D341Med (cell line): ENCODE results near the gene TRIM74.
"Not testable (repeated sequence)": the region's sequence is repeated elsewhere in the genome, so short reads cannot be mapped to it uniquely, and the experiment has no call there.

Source experiments
- DNase-seq: peaks from one replicate; pipeline ENCODE4 v3.0.0; 2012; ENCODE audit warnings: low spot score

Gene TRIM74

DNA sequence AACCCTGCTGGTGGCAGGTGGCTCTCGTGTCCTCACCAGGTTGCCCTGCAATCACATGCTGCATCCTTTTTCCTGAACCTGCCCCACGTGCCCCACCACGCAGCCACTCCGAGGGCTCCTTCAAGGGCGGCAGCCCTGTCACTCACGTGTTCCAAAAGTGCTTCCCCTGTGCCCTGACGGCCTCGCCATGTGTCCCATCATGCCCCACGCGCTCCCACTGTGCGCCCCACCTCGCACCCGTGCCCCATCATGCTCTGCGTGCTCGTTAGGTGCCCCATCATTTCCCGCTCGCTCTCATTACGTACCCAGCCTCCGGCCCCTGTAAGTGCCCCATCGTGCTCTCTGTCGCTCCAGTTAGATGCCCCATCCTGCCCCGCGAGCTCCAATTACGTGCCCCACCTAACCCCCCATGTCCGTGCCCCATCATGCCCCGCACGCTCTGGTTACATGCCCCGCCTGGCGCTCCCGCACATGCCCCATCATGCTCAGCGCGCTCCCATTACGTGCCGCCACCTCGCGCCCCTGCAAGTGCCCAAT is at the start of gene TRIM74:
Gene TRIM74 (minus strand): TSS at position 487 of the 537 bp plus-strand sequence. CDS start 3,309 bp downstream, outside the sequence.
- not testable (repeated sequence) for DNase-seq

DNA sequence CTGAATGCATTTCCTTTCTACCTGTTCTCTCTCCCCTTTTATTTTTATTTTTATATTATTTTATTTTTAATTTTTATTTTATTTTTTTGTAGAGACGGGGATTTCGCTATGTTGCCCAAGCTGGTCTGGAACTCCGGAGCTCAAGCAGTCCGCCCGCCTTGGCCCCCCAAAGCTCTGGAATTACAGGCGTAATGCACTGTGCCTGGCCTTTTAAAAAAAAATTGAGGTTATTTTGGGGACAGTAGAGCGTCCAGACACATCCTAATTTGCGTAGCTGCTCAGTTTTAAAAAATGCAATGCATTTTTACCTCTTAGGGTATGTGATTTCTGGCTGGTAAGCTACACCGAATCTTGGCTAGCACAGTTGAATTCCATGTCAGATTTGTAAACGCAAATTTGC is 37.2 kb upstream of the TRIM74 start:
- DNase-seq: not testable (repeated sequence)

DNA sequence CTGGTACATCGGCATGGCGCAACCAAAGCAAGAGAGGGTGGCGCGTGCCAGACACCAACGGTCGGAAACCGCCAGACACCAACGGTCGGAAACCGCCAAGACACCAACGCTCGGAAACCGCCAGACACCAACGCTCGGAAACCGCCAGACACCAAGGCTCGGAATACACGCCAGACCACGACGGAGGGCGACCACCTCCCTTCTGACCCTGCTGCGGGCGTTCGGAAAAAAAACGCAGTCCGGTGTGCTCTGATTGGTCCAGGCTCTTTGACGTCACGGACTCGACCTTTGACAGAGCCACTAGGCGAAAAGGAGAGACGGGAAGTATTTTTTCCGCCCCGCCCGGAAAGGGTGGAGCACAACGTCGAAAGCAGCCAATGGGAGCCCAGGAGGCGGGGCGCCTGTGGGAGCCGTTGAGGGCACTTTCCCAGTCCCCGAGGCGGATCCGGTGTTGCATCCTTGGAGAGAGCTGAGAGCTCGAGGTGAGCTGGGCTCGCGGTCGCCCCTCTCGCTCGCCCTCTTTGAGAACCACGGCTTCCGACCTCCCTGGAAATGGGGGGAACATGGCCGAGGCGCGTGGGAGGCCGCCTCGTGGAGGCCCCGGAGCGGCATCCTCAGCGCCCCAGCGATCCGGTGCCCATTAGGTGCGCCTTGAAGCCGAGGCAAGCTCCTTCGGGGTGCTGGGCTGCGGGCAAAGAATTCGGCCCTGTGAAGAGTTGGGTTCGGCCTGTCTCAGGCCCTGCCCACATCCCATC is 36.6 kb upstream of the TRIM74 start:
- not testable (repeated sequence) for DNase-seq

GRCh38 chr7:73005356-73005692 is 36.1 kb upstream of the TRIM74 start:
- not testable (repeated sequence) for DNase-seq

DNA sequence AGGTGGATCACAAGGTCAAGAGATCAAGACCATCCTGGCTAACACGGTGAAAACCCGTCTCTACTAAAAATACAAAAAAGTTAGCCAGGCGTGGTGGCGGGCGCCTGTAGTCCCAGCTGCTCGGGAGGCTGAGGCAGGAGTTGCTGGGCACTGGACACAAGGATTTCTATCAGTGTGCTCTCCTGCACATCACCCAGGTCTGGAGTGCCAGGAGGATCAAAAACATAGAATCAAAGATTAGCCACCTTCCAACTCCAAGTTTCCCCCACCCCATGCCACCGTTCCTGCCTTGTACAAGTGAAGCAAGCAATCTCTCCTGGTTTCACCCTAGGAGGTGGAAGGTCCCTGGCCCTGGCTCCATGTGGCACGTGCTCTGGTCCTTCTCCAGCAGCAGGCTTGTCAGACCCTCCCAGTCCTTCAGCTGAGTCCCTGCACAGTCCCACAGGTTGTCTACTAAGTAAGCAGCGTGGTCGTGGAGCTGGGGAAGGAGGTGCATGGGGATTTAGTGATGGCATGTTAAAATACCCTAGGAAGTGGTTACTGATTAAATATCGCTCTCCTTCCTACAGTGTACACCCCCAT is 28.7 kb upstream of the TRIM74 start:
- not testable (repeated sequence) for DNase-seq

DNA sequence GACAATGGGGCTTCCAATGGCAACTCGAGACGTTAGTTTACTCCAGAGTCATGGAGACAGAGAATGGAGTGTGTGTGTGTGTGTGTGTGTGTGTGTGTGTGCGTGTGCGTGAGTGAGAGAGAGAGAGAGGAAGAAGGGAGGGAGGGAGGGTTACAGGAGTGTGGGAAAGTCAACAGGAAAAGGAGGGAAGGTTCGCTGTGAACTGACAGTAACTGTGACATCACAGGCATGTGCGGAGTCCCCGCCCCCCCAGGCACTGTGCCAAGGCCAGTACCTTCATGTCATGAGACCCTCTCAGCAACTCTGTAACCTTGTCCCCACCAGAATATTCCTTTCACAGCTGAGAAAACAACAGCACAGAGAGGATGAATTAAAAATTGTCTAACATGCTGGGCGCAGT is 28.2 kb upstream of the TRIM74 start:
- DNase-seq: not testable (repeated sequence)

DNA sequence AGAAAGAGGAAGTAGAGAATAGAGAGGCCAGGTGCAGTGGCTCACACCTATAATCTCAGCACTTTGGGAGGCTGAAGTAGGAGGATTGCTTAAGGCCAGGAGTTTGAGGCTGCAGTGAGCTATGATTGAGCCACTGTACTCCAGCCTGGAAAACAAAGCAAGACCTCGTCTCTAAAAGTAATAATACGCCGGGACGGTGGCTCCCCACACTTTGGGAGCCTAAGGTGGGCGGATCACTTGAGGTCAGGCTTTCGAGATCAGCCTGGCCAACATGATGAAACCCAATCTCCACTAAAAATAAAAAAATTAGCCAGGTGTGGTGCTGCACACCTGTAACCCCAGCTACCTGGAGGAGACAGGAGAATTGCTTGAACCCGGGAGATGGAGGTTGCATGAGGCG is 26.2 kb upstream of the TRIM74 start:
- DNase-seq: not testable (repeated sequence)

GRCh38 chr7:72990146-72990913 is 21.1 kb upstream of the TRIM74 start:
- DNase-seq: not testable (repeated sequence)

DNA sequence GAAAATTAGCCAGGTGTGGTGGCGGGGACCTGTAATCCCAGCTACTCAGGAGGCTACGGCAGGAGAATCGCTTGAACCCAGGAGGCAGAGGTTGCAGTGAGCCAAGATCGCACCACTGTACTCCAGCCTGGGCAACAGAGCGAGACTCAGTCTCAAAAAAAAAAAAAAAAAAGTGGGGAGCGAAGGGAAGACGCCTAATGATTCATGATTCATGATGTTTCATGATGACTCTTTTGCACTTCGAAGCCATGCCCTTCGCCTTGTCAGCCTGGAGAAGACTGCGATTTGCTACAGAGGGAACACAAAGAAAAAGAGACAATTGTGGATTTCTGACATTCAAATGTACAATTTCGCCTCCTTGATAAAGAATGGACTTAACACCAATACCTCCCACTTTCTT is 12.8 kb upstream of the TRIM74 start:
- DNase-seq: not testable (repeated sequence)

DNA sequence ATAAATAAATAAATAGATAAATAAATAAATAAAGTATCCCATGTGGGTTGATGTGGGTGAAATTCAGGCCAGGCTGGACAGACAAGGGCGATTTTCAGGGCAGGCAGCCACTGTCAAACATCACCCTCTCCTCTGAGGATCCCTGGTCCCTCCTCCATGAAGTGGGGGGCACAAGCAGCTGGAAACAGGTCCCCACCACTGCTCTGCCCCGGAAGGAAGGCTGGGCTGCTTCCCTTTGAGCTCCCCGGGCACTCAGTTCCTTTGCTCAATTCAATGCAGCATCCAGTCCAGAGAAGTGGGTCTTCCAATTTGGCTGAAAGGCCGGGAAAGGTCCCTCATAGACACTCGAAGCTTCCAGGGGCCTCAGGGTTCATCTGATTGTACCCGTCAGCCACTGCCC is 11.1 kb upstream of the TRIM74 start:
- DNase-seq: not testable (repeated sequence)

DNA sequence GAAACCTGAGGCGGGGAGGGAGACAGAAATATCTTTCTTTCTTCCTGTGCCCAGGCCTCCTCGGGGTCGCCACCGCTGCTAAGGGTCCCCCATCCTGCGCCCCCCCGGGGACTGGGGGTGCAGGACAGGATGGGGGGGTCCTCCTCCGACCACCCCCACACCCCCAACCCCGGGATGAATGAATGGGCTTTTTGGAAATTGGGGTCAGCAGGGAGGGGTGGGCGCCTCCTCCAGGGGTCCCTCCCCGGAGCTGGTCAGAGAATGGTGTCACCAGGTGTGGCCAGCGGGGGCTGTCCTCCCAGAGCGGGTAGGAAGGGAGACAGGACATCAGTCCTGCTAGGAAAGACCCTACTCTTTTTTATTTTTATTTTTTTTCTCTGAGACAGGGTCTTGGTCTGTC is 7.2 kb upstream of the TRIM74 start:
- DNase-seq: not testable (repeated sequence)

GRCh38 chr7:72975656-72976286 is 6.5 kb upstream of the TRIM74 start:
- not testable (repeated sequence) for DNase-seq

DNA sequence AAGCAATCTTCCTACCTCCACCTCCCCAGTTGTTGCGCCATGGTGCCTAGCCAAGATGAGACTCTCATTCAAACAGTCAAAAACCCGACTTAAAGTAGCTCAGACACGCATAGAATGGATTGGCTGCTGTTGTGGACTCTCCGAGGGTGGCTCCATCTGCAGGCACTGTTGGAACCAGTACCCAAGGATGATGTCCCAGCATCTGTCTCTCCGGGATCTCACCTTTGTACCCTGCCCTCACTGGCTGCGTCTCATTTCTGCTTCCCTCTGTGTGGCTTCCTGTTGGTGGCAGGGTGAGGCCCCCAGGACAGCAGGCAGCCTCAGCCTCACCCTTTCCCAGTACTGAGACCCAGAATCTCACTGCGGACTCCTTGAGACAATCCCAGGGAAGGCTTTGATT is 5.5 kb upstream of the TRIM74 start:
- not testable (repeated sequence) for DNase-seq

DNA sequence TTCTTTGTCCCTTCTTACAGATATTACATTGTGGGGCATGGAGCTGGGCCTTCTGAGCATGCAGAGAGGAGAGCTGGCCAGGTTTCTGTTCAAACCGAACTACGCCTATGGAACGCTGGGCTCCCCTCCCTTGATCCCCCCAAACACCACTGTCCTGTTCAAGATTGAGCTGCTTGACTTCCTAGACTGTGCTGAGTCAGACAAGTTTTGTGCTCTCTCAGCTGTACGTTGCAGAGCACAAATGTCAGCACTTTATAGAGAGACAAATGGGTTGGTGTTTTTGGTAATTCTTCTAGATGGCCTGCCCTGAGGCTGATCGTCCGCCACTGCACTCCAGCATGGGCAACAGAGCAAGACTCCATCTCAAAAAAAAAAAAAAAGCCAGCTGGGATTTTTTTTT is 2.2 kb upstream of the TRIM74 start:
- DNase-seq: not testable (repeated sequence)

GRCh38 chr7:72969688-72970087 is 422 bp upstream of the TRIM74 start:
- DNase-seq: not testable (repeated sequence)

DNA sequence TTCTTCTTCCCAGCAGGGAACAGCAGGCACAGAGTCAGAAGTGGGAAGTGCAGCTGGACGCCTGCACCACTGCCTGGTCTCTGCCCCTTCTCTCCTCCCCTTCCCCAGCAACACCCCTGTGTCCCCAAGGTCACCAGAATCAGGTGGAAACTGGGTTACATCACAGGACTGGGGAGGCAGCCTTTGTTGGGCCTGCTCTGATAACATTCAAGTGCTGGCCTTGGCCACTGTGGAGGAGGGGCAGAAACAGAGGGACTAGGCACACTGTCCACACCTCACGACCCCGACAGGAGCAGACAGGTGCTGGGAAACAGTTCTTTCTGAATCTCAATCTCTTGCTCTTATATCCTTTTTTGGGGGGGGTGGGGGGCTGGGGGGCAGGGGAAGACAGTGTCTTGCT is 2.4 kb downstream of the TRIM74 start:
- not testable (repeated sequence) for DNase-seq

- not testable (repeated sequence) for DNase-seq
Observed at GRCh38 chr7:72965186-72965975, 3.9 kb downstream of the TRIM74 start.

DNA sequence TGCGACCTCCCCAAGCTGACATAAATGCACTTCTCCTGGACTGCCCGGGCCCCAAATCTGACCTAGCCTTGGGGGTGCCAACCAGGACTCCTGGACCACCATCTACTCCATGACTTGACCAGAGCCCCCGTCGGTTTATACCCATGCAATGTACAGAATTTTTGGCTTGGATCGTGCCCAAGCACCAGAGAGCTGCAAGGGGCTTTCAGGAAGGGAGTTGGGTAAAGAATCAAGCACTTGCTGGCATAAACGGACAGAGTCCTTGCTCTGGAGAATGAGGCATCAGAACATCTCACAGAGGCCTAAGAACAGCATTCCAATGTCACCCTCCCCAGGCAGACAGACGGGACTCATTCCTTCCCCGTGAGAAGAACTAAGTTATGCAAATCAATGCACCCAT is 6.2 kb downstream of the TRIM74 start:
- DNase-seq: not testable (repeated sequence)

DNA sequence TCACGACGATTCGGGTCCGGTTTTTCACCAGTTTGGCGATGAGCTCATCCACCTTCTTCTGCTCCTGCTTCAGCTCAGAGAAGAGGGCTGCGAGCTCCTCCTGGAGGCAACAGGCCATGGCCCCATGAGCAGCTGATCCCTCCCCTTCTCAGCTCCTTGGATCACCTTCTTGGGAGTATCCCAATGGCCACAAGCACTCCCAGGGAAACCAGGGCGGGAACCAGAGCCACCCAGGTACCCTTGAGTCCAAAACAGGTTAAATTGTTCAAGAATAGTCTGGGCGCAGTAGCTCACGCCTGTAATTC is 8.0 kb downstream of the TRIM74 start:
- not testable (repeated sequence) for DNase-seq

GRCh38 chr7:72960626-72961345 is 8.5 kb downstream of the TRIM74 start:
- not testable (repeated sequence) for DNase-seq

- DNase-seq: not testable (repeated sequence)
Observed at GRCh38 chr7:72960029-72960428, 9.2 kb downstream of the TRIM74 start.
